ENCODE measurements around the gene GPR17. TPM values are rescaled to one million over a fixed set of nuclear protein-coding genes. Genes with fewer than 3 reads are reported as not detected.

GPR17 gene
- total RNA-seq, 5 donors from 2014 or later (not counting 1 experiment from before 2014, with no cell fraction given): not detected

- H3K27ac ChIP-seq (ENCODE audit: low read length): no peak overlapping the region
- ChIA-PET POLR2A (no interaction called here), CTCF (interaction anchor here (0.9 to 5.2 kb wide), 5 partner anchors 11 to 60 kb away, joined by 4 to 39 read pairs (median 17); no protein-coding TSS in a partner anchor)
- DNase-seq (no peak), ATAC-seq (replicated peaks in 1 of 4) (no peak)
- no peaks in the 10 kb centered on the region for H3K36me3 ChIP-seq (ENCODE audit: control insufficient read depth in 2 of 2, extremely low read depth in 1 of 2, insufficient read depth in 1 of 2, low read length in 1 of 2)
- 79% methylated on average over 19 of the region's 28 CpGs for WGBS (ENCODE audit: insufficient coverage)
- H3K4me1 ChIP-seq (ENCODE audit: control insufficient read depth in 1 of 2, extremely low read depth in 1 of 2, insufficient read depth in 2 of 2, low read length in 2 of 2): peaks cover 8 to 29% of the 10 kb centered on the region in 2 experiments
- peaks cover 0 to 19% of the 10 kb centered on the region in 2 experiments for H3K27me3 ChIP-seq (replicated peaks in 1 of 2; ENCODE audit: control insufficient read depth in 2 of 2, extremely low read depth in 1 of 2, insufficient read depth in 2 of 2, low read length in 1 of 2)
- Mint-ChIP-seq H3K9me3 (no peaks in the 10 kb centered on the region), H3K36me3 (no peaks in the 10 kb centered on the region), H3K27me3 (peaks cover 0 to 3% of the 10 kb centered on the region in 2 donors), H3K27ac (no peak overlapping the region), H3K4me3 (no peak overlapping the region), H3K4me1 (peaks cover 12 to 26% (median 25%) of the 10 kb centered on the region in 3 donors)
- no peak overlapping the region for H3K4me3 ChIP-seq (ENCODE audit: control insufficient read depth in 1 of 2, extremely low read depth in 1 of 2, low read length in 1 of 2)
- H3K9me3 ChIP-seq: no peaks in the 10 kb centered on the region
Observed at GRCh38 chr2:127650785-127651380, 4.9 kb downstream of the GPR17 start.

DNA sequence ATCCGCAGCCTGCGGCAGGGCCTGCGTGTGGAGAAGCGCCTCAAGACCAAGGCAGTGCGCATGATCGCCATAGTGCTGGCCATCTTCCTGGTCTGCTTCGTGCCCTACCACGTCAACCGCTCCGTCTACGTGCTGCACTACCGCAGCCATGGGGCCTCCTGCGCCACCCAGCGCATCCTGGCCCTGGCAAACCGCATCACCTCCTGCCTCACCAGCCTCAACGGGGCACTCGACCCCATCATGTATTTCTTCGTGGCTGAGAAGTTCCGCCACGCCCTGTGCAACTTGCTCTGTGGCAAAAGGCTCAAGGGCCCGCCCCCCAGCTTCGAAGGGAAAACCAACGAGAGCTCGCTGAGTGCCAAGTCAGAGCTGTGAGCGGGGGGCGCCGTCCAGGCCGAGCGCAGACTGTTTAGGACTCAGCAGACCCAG lies 5.4 kb downstream of the GPR17 start:
- peaks cover 0 to 19% of the 10 kb centered on the region in 2 experiments for H3K27me3 ChIP-seq (replicated peaks in 1 of 2; ENCODE audit: control insufficient read depth in 2 of 2, extremely low read depth in 1 of 2, insufficient read depth in 2 of 2, low read length in 1 of 2)
- CTCF ChIA-PET: interaction anchor here (2.5 to 5.2 kb wide), 2 partner anchors 60 kb away, joined by 17 to 35 read pairs; no protein-coding TSS in a partner anchor
- Mint-ChIP-seq H3K27me3 (peaks cover 0 to 3% of the 10 kb centered on the region in 2 donors), H3K4me3 (no peak overlapping the region), H3K36me3 (no peaks in the 10 kb centered on the region), H3K9me3 (no peaks in the 10 kb centered on the region), H3K4me1 (peaks cover 12 to 26% (median 25%) of the 10 kb centered on the region in 3 donors), H3K27ac (no peak overlapping the region)
- H3K36me3 ChIP-seq (ENCODE audit: control insufficient read depth in 2 of 2, extremely low read depth in 1 of 2, insufficient read depth in 1 of 2, low read length in 1 of 2): no peaks in the 10 kb centered on the region
- H3K4me1 ChIP-seq (ENCODE audit: control insufficient read depth in 1 of 2, extremely low read depth in 1 of 2, insufficient read depth in 2 of 2, low read length in 2 of 2): peaks cover 8 to 26% of the 10 kb centered on the region in 2 experiments
- POLR2A ChIA-PET: no interaction called here
- no peaks in the 10 kb centered on the region for H3K9me3 ChIP-seq
- ATAC-seq (replicated peaks in 1 of 4): no peak
- no peak overlapping the region for H3K4me3 ChIP-seq (ENCODE audit: control insufficient read depth in 1 of 2, extremely low read depth in 1 of 2, low read length in 1 of 2)
- H3K27ac ChIP-seq (ENCODE audit: low read length): no peak overlapping the region
- DNase-seq: no peak
- WGBS (ENCODE audit: insufficient coverage): 91% methylated on average over 29 of the region's 29 CpGs

- POLR2A ChIA-PET: no interaction called here
- CTCF ChIA-PET: interaction anchor here (0.5 to 2.5 kb wide), 5 partner anchors 42 to 383 kb away, joined by 3 to 17 read pairs (median 5); no protein-coding TSS in a partner anchor
- Histone ChIP-seq H3K27me3 (replicated peaks in 1 of 2; ENCODE audit: control insufficient read depth in 2 of 2, extremely low read depth in 1 of 2, insufficient read depth in 2 of 2, low read length in 1 of 2) (peaks cover 0 to 24% of the 10 kb centered on the region in 2 experiments), H3K4me1 (ENCODE audit: control insufficient read depth in 1 of 2, extremely low read depth in 1 of 2, insufficient read depth in 2 of 2, low read length in 2 of 2) (peaks cover 8 to 21% of the 10 kb centered on the region in 2 experiments), H3K27ac (ENCODE audit: low read length) (no peak overlapping the region), H3K9me3 (no peaks in the 10 kb centered on the region), H3K4me3 (ENCODE audit: control insufficient read depth in 1 of 2, extremely low read depth in 1 of 2, low read length in 1 of 2) (no peak overlapping the region), H3K36me3 (ENCODE audit: control insufficient read depth in 2 of 2, extremely low read depth in 1 of 2, insufficient read depth in 1 of 2, low read length in 1 of 2) (no peaks in the 10 kb centered on the region)
- H3K4me3 Mint-ChIP-seq: no peak overlapping the region
- H3K9me3 Mint-ChIP-seq: no peaks in the 10 kb centered on the region
- H3K4me1 Mint-ChIP-seq: peaks cover 12 to 26% (median 22%) of the 10 kb centered on the region in 3 donors
- no peak for DNase-seq
- WGBS (ENCODE audit: insufficient coverage): 84% methylated on average over 9 of the region's 14 CpGs
- no peak overlapping the region for H3K27ac Mint-ChIP-seq
- H3K27me3 Mint-ChIP-seq: peaks cover 0 to 3% of the 10 kb centered on the region in 2 donors
- no peak for ATAC-seq (replicated peaks in 1 of 4)
- no peaks in the 10 kb centered on the region for H3K36me3 Mint-ChIP-seq
Observed at GRCh38 chr2:127651971-127652550, 6.1 kb downstream of the GPR17 start.

DNA sequence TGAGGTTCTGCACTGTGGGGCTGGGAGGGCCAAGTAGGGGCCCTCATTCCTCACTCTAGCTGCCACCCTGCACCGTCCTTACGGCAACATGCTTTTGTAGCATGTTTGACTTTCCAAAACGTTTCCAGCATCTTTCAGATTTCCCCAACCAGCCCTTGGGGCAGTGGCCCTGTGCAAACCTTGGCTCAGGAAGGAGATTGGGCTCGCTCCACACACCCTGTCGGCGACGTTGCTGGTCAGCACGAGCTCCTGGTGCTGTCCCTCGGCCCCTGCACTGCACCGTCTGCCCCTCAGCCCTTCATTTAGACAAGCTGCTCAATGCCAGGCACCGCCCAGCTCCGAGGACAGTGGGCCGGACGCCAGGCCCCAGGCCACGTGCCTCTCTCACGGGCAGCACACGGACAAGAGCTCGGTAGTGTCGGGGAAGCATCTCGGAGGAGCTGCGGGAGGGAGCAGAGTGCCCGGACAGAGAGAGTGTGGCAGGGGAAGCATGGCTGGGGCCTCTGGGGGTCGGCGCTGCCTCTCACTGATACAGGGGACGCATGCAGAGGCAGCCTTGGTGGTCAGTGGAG lies 6.9 kb downstream of the GPR17 start:
- H3K4me1 Mint-ChIP-seq: peaks cover 11 to 20% (median 18%) of the 10 kb centered on the region in 3 donors
- POLR2A ChIA-PET: no interaction called here
- DNase-seq (no peak), ATAC-seq (replicated peaks in 1 of 4) (no peak)
- no peak overlapping the region for H3K4me3 ChIP-seq (ENCODE audit: control insufficient read depth in 1 of 2, extremely low read depth in 1 of 2, low read length in 1 of 2)
- H3K36me3 ChIP-seq (ENCODE audit: control insufficient read depth in 2 of 2, extremely low read depth in 1 of 2, insufficient read depth in 1 of 2, low read length in 1 of 2): no peaks in the 10 kb centered on the region
- CTCF ChIA-PET: interaction anchor here (0.8 to 2.5 kb wide), 4 partner anchors 42 to 63 kb away, joined by 3 to 17 read pairs (median 8); no protein-coding TSS in a partner anchor
- no peaks in the 10 kb centered on the region for H3K9me3 Mint-ChIP-seq
- H3K4me1 ChIP-seq (ENCODE audit: control insufficient read depth in 1 of 2, extremely low read depth in 1 of 2, insufficient read depth in 2 of 2, low read length in 2 of 2): peaks cover 8 to 17% of the 10 kb centered on the region in 2 experiments
- no peaks in the 10 kb centered on the region for H3K9me3 ChIP-seq
- no peak overlapping the region for H3K27ac Mint-ChIP-seq
- 80% methylated on average over 24 of the region's 25 CpGs for WGBS (ENCODE audit: insufficient coverage)
- H3K27me3 ChIP-seq (replicated peaks in 1 of 2; ENCODE audit: control insufficient read depth in 2 of 2, extremely low read depth in 1 of 2, insufficient read depth in 2 of 2, low read length in 1 of 2): peaks cover 0 to 28% of the 10 kb centered on the region in 2 experiments
- no peaks in the 10 kb centered on the region for H3K36me3 Mint-ChIP-seq
- H3K27ac ChIP-seq (ENCODE audit: low read length): no peak overlapping the region
- peaks cover 0 to 3% of the 10 kb centered on the region in 2 donors for H3K27me3 Mint-ChIP-seq
- H3K4me3 Mint-ChIP-seq: no peak overlapping the region

DNA sequence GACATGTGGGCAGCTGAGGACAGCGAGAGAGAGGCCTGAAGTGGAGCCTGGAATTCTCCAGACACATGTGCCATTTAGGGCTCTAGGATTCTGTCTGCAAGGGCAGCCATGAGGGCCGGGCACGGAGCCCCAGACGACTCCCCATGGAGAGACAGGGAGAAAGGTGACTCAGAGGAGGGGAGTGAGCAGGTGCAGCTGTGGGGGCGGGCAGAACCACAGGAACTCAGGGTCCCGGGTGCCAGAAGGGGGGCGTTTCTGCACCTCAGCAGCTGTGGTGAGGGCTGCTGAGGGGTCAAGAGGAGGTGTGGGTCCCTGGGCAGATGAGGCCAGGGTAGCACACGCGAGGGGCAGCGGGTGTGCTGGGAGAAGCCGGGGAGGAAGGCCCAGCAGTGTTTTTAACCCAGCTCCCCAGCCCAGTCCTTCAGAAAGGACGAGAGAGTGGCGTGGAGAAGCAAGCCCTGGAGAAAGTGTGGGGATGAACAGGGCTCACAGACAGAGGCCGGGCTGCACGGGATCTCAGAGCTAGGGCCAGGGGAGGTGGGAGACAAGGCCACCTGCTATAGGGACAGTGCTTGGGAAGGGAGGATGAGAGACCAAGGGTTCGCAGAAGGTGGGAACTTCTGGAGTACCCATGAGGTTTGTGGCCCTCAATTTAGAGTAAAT lies 7.6 kb downstream of the GPR17 start:
- POLR2A ChIA-PET: no interaction called here
- peaks cover 0 to 3% of the 10 kb centered on the region in 2 donors for H3K27me3 Mint-ChIP-seq
- H3K27me3 ChIP-seq (replicated peaks in 1 of 2; ENCODE audit: control insufficient read depth in 2 of 2, extremely low read depth in 1 of 2, insufficient read depth in 2 of 2, low read length in 1 of 2): peaks cover 0 to 33% of the 10 kb centered on the region in 2 experiments
- no peaks in the 10 kb centered on the region for H3K9me3 Mint-ChIP-seq
- no peak overlapping the region for H3K27ac ChIP-seq (ENCODE audit: low read length)
- no peaks in the 10 kb centered on the region for H3K9me3 ChIP-seq
- WGBS (ENCODE audit: insufficient coverage): 38% methylated on average over 12 of the region's 16 CpGs
- H3K4me3 ChIP-seq (ENCODE audit: control insufficient read depth in 1 of 2, extremely low read depth in 1 of 2, low read length in 1 of 2): no peak overlapping the region
- ATAC-seq (replicated peaks in 1 of 4): no peak
- no peak overlapping the region for H3K27ac Mint-ChIP-seq
- CTCF ChIA-PET: interaction anchor here (0.8 to 2.5 kb wide), 3 partner anchors 62 to 63 kb away, joined by 5 to 17 read pairs (median 10); no protein-coding TSS in a partner anchor
- H3K36me3 Mint-ChIP-seq: no peaks in the 10 kb centered on the region
- peaks cover 8 to 13% of the 10 kb centered on the region in 2 experiments for H3K4me1 ChIP-seq (ENCODE audit: control insufficient read depth in 1 of 2, extremely low read depth in 1 of 2, insufficient read depth in 2 of 2, low read length in 2 of 2)
- no peak for DNase-seq
- peaks cover 5 to 13% (median 12%) of the 10 kb centered on the region in 3 donors for H3K4me1 Mint-ChIP-seq
- H3K4me3 Mint-ChIP-seq: no peak overlapping the region
- H3K36me3 ChIP-seq (ENCODE audit: control insufficient read depth in 2 of 2, extremely low read depth in 1 of 2, insufficient read depth in 1 of 2, low read length in 1 of 2): no peaks in the 10 kb centered on the region

Measured in T-cell (primary cell).